Measurements from ENCODE around the gene BICDL2.

Gene BICDL2

DNA sequence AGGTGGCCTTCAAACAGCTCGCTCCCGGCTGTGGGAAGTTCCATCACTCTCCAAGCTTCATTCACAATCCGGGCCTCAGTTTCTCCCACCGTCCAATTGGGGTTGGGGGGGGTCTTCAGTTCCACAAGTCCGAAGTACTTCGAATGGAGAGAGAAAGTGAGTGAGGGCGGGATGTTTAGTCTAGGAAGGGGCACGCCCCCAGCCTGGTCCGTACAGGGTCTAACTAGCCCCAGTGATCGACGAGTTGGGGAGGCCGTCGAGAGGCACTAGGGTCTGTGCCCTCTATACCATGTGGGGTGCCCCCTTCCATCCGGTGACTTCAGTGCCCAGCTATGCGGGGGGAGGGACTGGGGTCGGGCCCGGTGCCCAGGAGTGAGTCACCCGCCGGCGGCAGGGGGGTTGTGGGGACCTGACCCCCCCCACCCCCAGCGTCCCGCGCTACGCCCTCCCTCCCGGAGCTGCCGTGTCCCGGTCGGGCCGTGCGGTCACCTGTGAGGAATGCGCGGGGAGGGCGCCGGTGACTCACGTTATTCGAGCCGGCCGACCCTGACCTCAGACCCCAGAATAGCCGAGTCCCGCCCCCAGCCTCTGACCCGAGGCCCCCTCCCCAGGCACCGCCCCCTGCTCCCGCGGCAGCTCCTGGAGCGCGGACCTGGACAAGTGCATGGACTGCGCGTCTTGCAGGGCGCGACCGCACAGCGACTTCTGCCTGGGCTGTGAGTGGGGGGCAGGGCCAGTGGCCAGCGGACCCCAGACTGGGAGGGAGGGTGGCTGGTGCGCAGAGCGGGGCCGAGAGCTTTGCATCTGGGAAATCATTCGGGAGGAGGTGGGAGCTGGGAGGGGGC is 15.9 kb downstream of the BICDL2 start:
- peak overlapping the region; percentile 64 for H3K4me3 ChIP-seq (ENCODE audit: low read length)
- TF ChIP-seq, protein P1, sequence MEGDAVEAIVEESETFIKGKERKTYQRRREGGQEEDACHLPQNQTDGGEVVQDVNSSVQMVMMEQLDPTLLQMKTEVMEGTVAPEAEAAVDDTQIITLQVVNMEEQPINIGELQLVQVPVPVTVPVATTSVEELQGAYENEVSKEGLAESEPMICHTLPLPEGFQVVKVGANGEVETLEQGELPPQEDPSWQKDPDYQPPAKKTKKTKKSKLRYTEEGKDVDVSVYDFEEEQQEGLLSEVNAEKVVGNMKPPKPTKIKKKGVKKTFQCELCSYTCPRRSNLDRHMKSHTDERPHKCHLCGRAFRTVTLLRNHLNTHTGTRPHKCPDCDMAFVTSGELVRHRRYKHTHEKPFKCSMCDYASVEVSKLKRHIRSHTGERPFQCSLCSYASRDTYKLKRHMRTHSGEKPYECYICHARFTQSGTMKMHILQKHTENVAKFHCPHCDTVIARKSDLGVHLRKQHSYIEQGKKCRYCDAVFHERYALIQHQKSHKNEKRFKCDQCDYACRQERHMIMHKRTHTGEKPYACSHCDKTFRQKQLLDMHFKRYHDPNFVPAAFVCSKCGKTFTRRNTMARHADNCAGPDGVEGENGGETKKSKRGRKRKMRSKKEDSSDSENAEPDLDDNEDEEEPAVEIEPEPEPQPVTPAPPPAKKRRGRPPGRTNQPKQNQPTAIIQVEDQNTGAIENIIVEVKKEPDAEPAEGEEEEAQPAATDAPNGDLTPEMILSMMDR (conservative IDR thresholded peaks at IDR 0.05; ENCODE audit: low read depth, low read length) = no peak
- peak; percentile 79 for DNase-seq (ENCODE audit: low read depth)

DNA sequence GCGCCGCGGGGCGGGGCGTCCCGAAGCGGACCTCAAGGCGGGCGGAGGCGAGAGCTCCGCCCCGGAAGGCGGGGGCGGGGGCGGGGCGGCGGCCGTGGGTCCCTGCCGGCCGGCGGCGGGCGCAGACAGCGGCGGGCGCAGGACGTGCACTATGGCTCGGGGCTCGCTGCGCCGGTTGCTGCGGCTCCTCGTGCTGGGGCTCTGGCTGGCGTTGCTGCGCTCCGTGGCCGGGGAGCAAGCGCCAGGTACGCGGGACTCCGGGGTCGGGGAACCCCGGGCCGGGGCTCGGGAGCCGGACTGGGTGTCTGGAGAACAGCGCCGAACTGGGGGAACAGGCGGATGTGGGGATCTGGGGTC is 16.5 kb downstream of the BICDL2 start, which contains the start of gene TNFRSF12A:
Gene TNFRSF12A (plus strand): TSS at position 122 of the 357 bp plus-strand sequence. CDS start 30 bp downstream, at position 152.
- no peak for DNase-seq (ENCODE audit: low read depth)
- TF ChIP-seq, protein P1 (conservative IDR thresholded peaks at IDR 0.05; ENCODE audit: low read depth, low read length) = no peak
- peak within 1 kb of the TSS; percentile 64 for H3K4me3 ChIP-seq (ENCODE audit: low read length)

DNA sequence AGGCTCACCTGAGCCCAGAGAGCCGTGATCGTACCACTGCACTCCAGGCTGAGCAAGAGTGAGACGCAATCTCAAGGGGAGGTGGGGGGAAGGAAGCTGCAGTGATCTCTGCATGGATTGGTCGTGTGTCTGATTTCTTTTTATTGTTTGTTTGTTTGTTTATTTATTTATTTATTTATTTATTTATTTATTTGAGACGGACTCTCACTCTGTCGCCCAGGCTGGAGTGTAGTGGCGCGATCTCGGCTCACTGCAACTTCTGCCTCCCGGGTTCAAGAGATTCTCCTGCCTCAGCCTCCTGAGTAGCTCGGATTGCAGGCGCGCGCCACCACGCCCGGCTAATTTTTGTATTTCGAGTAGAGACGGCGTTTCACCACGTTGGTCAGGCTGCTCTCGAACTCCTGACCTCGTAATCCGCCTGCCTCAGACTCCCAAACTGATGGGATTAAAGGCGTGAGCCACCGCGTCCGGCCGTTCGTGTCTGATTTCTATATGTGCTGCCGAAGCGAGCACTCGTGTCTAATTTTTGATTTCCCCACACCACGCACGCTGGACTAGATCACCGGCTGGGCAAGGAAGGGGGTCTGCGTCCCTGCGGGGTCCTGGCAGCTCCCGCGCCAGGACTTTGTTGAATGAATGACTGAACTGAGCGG is 17.0 kb downstream of the BICDL2 start:
- TF ChIP-seq, protein P1 (conservative IDR thresholded peaks at IDR 0.05; ENCODE audit: low read depth, low read length) = no peak
- peak; percentile 17 for DNase-seq (ENCODE audit: low read depth)
- H3K4me3 ChIP-seq (ENCODE audit: low read length) = peak overlapping the region; percentile 51

DNA sequence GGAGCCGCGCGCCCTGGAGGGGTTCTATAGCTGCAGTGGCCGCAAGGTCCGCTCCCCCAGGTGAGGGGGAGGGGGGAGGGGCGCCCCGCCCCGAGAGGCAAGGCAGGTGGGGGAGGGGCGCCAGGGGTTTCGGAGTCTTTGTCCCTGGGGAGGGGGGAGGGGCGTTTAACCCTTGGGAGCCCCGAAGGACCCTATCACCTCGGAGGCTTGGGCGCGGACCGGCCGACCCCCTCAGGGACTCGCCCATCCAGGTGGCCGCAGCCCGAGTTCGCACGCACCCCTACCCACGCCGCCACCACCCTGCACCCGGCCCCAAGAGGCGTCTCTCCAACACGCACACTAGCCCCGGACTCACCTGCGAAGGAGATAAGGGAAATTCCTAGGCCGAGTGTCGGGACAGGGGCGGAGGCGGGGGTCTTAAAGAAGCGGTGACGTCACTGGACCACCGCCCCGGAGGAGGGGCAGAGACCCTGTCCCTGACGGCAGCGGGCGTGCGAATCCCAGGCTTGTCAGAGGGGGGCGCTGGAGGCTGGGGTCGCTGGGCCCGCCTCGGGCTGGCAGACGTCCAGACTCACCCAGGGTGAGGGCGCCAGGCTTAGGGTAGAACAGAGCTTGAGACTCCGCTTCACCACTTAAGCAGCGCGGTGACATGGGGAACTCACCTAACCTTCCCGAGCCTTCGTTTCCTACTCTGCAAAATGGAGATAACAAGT is 18.8 kb downstream of the BICDL2 start, which contains the start of gene CLDN6:
Gene CLDN6 (minus strand): TSS at position 390 of the 713 bp plus-strand sequence. CDS start 2,162 bp downstream, outside the sequence.
- TF ChIP-seq, protein P1 (conservative IDR thresholded peaks at IDR 0.05; ENCODE audit: low read depth, low read length) = peak; percentile 56
- DNase-seq (ENCODE audit: low read depth) = peak; percentile 13
- peak within 1 kb of the TSS; percentile 4 for H3K4me3 ChIP-seq (ENCODE audit: low read length)

DNA sequence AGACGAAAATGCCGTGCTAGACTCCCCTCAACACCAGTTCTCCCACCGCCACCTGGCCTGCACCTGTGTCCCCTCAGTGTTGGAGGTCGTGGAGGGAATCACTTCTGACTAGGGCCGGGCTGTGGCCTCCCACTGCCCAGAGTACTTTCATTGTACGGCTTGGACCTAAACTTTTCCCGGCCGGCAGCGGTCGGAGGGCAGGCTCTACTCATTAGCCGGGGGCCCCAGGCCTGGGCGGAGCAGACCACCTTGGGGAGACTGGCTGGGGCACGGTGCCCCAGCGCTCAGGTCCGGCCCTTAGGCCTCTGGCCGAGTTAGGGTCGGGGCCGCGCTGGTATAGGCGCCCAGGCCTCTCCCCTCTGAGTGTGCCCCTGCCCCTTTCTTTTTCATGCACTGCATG is 19.4 kb downstream of the BICDL2 start:
- TF ChIP-seq, protein P1 (conservative IDR thresholded peaks at IDR 0.05; ENCODE audit: low read depth, low read length) = no peak
- DNase-seq (ENCODE audit: low read depth) = no peak
- H3K4me3 ChIP-seq (ENCODE audit: low read length) = no peak overlapping the region

DNA sequence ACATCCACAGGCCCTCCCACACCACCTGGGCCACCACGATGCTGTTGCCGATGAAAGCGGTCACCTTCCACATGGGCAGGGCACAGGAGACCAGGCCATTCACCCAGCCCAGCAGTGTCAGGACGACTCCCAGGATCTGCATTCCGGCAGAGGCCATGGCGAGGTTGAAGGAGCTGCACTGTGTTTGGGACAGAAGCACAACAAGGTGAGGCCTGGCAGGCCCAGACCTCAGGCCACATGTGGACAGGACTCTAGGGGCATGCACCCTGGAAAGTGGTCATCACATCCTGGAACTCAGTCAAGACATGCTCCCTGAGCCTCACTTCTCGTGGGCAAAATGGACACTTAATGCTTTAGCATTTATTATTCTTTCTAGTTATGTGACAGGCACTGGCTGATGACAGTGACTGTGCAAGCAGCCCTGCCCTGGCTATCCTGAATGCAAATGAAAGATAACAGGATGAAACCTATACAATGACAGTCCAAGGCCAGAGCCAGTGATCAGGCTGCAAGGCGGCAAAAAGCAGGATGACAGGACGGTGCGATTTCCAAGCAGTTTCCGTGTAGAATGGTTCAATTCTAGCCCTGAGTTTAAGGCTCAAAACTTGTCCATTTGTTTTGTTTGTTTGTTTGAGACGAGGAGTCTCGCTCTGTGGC is 20.8 kb downstream of the BICDL2 start:
- DNase-seq (ENCODE audit: low read depth) = no peak
- H3K4me3 ChIP-seq (ENCODE audit: low read length) = no peak overlapping the region
- TF ChIP-seq, protein P1 (conservative IDR thresholded peaks at IDR 0.05; ENCODE audit: low read depth, low read length) = no peak

All from retinal pigment epithelial cell (primary cell).